Hypothalamus (tissue), 51 donors: ENCODE results near the gene P2RX4.
"Not testable (repeated sequence)": the region's sequence is repeated elsewhere in the genome, so short reads cannot be mapped to it uniquely, and the experiment has no call there.

Experiments
- DNase-seq, 51 donors: peaks; one replicate each; lab custom pipeline; 2025; lab: John Stamatoyannopoulos, UW

P2RX4 gene

GRCh38 chr12:121273364-121273896, 63.5 kb downstream of the P2RX4 start:
- no peak for DNase-seq

GRCh38 chr12:121274036-121274763, 64.3 kb downstream of the P2RX4 start:
- no peak for DNase-seq

DNA sequence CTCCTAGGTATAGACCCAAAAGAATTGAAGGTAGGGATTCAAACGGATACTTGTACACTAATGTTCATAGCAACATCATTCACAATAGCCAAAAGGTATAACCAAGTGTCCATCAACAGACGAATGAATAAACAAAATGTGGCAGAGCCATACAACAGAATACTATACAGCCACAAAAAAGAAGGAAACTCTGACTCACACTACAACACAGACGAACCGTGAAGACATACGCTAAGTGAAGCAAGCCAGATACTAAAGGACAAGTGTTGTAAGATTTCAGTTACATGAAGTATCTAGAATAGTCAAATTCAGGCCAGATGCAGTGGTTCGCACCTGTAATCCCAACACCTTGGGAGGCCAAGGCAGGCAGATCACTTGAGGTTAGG, 67.4 kb downstream of the P2RX4 start:
- DNase-seq: no peak

- no peak for DNase-seq
These were observed 68.5 kb downstream of the P2RX4 start for GRCh38 chr12:121278169-121279070.

DNA sequence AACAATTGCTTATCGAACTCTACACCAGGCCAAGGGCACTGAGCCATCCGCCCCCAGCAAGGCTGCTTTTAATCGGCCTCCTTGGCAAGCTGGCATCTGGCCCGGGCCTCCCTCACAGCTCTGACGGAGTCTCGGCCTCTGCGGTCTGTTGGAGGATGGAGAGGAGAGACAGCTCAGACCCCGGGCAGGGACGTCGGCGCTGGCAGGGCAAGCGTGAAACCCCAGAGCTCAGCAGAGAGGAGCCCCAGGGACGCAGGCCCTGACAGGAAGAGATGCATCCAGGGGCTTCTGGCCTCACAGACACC, 69.1 kb downstream of the P2RX4 start:
- DNase-seq: peak in 4 of 51 donors; percentile 9 to 17 (median 10)

GRCh38 chr12:121279507-121279915, 69.6 kb downstream of the P2RX4 start:
- DNase-seq: peak in 20 of 51 donors; percentile 6 to 60 (median 30)

DNA sequence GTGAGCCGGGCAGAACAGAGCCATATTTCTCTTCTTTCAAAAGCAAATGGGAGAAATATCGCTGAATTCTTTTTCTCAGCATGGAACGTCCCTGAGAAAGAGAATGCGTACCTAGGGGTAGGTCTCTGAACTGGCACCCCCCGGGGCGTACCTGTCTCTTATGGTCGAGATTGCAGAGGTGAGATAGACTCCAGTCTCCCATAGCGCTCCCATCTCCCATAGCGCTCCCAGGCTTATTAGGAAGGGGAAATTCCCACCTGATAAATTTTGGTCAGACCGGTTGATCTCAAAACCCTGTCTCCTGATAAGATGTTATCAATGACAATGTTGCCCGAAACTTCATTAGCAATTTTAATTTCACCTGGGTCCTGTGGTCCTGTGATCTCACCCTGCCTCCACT, 70.6 kb downstream of the P2RX4 start:
- not testable (repeated sequence) for DNase-seq

DNA sequence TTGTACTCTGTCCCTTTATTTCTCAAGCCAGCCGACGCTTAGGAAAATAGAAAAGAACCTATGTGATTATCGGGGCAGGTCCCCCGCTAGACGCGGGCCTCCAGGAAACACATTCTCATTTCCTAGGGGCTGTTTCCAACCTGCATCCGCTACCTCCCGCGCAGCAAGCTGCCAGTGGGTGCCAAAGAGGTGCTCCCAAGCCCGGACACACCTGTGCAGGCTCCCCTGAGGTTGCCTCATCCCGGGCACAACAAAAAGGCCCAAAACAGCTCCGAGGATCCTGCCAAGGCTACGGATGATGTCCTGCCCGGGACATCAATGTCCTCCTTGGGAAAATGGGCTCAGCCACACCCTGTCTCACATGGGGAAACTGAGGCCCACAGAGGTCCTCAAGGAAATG, 71.2 kb downstream of the P2RX4 start:
- DNase-seq: not testable (repeated sequence)

DNA sequence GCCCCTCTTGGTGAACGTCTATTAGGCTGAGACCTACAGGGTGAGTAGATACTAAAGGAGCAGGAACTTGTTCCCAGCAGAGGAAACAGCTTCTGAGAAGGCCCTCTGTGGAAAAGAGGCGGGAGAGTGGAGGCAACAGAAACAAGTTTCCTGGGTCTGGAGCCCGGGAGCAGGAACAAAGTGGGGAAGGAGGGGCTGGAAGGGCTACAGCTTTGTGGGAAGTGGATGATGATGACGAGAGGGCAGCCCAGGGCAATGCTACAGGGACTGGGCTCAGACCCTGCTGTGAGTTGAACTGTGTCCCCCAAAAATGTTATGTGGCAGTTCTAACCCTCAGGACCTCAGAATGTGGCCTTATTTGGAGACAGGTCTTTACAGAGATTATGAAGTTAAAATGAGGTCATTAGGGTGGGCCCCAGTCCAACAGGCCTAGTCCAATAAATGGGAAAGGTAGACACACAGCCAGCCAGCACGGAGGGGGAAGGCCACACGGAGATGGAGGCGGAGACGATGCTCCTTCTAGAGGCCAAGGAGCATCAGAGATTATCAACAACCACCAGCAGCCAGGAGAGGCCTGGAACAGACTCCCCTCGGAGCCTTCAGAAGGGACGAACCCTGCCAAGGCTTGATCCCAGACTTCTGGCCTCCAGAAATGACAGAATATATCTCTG, 72.3 kb downstream of the P2RX4 start:
- DNase-seq: no peak

GRCh38 chr12:121282910-121283309, 73.0 kb downstream of the P2RX4 start:
- DNase-seq: not testable (repeated sequence)

- no peak for DNase-seq
These were observed 73.5 kb downstream of the P2RX4 start for GRCh38 chr12:121283388-121283787.
